ENCODE results near the gene PRPSAP1.
"Not testable (repeated sequence)": the region's sequence is repeated elsewhere in the genome, so short reads cannot be mapped to it uniquely, and the experiment has no call there.

PRPSAP1 gene

DNA sequence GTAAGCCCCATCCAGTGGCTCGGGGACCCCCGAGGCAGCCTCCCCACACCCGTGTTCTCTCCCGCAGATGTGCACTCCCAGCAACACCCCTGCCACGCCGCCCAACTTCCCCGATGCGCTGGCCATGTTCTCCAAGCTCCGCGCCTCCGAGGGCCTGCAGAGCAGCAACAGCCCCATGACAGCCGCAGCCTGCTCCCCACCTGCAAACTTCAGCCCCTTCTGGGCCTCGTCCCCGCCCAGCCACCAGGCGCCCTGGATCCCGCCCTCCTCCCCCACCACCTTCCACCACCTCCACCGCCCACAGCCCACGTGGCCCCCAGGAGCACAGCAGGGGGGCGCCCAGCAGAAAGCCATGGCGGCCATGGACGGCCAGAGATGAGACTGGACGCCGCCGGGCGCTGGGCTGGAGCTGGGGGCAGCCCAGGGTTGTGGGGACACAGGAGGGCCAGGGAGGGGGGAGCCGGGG, 83.6 kb downstream of the PRPSAP1 start:
- no peak overlapping the region for H3K27ac ChIP-seq

DNA sequence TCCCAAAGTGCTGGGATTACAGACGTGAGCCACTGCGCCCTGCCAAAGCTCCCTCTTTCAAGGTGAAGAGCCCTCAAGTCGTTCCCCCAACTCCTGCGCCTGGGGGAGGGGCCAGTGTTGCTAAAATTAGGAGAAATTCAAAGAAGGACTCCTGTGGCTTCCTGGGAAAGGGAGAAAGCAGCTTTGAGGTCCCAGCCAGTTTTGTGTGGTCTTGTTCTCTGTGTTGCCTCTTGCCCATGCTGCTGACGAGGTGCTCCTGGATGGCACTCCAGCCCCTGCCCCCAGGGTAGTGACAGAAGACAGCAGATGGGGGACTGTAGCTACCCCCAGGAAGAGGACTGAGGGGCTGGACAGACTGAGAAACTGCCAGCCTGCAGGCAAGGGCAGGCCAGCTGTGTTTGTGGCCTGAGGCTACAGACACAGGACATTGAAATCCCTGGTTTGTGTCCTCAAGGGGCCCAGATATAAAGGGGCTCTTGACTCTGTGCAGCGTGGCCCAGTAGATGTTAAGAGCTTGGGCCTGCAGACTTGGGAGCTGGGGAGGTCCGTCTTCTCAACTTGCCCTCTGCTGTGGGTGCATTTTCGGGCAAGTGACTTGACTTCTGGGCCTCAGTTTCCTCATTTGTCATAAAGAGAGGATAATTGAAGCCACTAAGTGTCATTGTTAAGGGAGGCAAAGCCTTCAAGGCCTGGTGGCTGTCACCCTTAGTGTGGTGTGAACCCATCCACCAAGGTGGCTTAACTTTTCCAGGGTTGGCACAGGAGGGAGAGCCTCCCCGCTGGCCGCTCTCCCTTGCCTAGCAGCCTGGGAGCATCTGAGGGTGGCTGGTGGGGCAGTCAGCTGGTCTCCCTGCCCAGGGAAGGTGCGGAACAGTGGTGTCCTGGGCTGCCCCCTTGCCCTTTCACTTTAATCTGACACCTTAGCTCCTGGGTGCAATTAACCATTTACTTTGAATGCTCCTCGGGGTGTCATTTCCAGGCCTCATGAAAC, 84.4 kb downstream of the PRPSAP1 start:
- peak overlapping the region; percentile 95 for H3K27ac ChIP-seq
- DNase-seq (ENCODE audit: low read depth, low spot score): no peak

More for the DNA sequence above, 83.6 kb downstream of the PRPSAP1 start:
- no peak for DNase-seq (ENCODE audit: low read depth, low spot score)

DNA sequence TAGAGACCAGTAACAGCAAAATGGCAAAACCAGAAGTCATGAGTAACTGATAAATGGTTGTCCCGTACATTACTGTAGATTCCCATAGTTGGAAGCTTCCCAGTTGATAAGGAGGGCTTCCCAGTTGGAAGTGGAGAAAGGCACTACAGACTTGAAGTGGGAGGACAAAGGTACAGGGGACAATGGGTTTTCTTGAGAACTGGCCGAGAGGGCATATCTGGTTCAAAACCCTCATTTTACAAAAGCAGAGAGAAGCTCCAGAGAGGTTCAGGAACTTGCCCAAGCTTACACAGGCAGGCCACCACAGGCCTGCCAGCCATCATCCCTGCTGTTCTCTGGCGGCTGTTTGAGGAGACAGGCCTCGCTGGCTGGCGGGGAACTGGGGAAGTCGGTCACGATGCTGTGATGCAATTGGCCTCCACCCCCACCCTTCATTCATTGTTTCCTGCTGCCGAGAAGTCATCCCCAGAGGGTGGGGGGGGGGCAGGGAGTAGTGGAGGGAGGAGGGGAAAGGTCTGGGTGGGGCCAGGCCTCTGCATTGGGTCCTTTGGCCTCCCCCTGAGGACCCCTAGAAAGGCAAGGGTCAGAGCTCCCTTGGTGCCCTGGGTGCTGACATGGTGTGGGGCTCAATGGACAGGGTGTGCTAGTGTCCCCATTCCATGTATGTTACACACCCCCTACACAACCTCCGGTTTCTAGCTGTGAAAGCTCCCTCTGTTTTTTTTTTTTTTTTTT, 85.5 kb downstream of the PRPSAP1 start:
- DNase-seq (ENCODE audit: low read depth, low spot score): peak; percentile 57
- H3K27ac ChIP-seq: peak overlapping the region; percentile 95

DNA sequence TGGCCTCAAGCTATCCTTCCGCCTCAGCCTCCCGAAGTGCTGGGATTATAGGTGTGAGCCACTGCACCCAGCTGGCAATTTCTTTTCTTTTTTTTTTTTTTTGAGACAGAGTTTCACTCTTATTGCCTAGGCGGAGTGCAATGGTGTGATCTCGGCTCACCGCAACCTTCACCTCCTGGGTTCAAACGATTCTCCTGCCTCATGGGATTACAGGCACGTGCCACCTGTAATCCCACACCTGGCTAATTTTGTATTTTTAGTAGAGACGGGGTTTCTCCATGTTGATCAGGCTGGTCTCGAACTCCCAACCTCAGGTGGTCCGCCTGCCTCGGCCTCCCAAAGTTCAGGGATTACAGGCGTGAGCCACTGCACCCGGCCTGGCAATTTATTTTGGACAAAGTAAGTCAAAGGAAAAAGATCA, 86.1 kb downstream of the PRPSAP1 start:
- not testable (repeated sequence) for DNase-seq (ENCODE audit: low read depth, low spot score)
- peak overlapping the region; percentile 95 for H3K27ac ChIP-seq

DNA sequence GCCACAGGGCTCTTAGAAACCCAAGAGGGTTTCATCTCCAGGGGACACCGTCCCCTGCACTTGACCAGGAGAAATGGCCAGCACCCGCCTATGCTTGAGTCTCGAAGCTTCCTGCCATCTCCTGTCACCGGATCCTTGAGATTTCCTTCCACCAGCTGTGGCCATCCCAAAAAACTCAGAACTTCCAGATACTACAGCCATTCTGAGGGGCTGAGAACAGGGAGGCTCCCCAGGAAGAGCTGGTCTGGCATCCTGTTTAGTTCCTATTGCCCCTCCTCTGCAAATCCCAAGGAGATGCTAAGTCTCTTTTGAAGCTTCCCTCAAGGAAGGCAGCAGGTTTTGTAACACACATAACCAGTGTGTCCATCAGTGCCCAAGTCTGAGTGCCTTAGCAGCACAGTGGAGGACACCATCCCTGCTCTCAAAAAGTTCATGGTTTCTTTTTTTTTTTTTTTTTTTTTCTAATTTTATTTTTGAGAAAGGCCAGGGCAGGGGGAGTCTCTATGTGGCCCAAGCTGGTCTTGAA, 86.6 kb downstream of the PRPSAP1 start:
- H3K27ac ChIP-seq: peak overlapping the region; percentile 95
- DNase-seq (ENCODE audit: low read depth, low spot score): no peak

DNA sequence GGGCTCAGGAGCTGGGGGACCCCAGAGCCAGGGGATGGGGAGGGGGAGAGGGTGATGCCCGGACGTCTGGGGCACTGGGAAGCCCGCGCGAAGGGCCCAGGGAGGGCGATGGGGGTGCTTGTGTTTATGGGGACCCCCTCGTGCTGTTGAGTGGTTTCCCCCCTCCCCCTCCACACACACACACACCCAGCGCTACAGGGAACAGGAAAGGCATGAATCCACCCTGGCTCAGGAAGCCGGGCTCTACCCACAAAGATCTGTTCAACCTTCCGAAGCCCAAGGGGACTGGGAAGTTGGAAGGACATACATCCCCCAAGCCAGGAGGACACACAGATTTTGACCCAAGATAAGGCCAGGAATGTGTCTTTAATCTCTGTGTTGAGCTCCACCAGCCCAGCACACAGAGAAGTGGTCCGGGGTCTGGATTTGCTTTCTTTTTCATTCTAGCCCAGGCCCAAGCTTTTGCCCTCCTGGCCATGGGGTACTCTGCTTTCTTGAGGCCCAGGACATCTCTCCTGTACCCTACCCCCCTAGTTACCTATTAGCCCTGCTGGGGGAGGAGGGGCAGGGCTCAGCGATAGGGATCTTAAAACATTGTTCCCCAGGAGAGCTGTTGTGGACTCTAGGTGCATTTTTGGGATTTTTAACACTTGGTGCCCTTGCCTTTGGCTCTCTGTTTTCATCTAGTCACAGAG, 87.3 kb downstream of the PRPSAP1 start:
- no peak for DNase-seq (ENCODE audit: low read depth, low spot score)
- peak overlapping the region; percentile 95 for H3K27ac ChIP-seq

DNA sequence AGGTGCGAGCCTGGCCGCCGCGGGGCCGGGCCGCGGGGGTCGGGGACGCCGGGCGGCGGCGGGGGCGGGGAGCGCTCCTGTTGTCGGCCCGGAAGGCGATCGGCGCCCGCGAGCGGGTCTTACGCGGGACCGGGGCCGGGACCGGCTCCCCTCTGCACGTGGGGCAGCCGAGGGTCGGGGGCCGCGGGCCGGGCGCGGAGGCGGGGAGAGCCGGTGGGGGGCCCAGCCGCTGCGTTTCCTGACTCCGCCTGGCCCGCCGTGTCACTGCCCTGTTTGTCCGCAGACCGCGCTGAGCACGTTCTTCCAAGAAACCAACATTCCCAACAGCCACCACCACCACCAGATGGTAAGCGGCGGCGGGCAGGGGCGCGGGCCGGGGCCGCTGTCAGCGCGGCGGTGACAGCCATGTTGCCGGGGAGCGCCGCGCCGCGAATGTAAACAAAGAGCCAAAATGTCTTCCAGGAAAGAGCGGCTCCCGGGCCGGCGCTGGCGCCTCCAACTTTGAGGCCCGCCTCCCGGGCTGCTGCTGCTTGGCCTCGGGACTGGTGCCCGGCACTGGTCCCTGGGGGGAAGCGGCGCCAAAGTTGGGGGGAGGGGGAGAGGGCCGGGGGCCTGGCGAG, 88.0 kb downstream of the PRPSAP1 start:
- H3K27ac ChIP-seq: peak overlapping the region; percentile 95
- no peak for DNase-seq (ENCODE audit: low read depth, low spot score)

DNA sequence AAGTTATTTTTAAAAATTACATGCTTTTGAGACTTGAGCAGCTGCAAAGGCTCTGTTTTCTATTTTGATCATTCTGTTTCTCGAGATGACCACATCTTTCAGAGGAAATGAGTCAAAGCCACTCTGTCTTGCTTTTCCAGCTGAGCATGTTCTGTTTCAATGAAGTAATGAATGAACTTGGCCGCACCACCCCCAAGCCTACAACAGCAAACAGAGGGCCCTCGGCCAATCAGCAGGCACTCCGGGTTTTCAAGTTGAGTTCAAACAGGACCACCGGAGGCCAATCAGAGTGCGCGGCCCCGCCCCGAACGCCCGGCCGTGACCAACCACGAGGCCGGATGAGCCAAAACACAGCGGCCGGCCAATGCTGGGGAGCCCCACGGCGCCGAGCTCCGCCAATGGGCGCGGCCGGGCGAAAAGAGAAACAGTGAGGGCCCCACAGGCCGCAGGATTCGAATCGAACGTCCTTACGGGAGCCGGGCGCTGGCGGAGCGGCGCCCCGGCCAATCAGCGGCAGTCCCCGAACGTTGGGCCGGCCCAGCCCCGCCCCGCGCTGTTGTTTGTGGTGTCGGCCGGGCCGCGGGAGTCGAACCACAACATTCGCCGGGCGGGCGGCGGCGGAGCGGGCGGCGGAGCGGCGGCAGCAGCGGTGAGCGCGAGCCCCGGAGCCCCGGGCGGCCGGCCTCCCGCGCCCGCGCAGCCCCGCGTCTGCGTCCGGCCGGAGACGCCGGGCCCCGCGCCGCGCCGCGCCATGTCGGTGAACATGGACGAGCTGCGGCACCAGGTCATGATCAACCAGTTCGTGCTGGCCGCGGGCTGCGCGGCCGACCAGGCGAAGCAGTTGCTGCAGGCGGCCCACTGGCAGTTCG, 88.7 kb downstream of the PRPSAP1 start, which contains the start of gene UBALD2:
Gene UBALD2 (plus strand): TSS at position 594 of the 869 bp plus-strand sequence. CDS start 158 bp downstream, at position 752.
- peak; percentile 99 for DNase-seq (ENCODE audit: low read depth, low spot score)
- peak within 1 kb of the TSS; percentile 95 for H3K27ac ChIP-seq

DNA sequence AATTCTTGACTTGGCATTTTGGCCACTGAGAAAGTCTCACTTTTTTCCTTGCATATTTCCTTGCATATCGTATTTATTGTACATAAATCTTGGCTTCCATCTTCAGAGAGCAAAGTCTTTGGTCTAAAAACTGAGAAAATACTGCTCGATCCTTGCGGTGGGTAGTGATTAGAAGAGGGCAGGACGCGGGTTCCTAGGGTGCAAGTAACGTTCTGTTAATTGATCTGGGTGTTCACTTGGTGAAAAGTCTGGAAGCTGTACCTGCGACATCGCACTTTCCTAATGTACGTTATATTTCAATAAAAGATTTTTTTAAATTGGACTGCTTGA, 89.3 kb downstream of the PRPSAP1 start:
- H3K27ac ChIP-seq: peak overlapping the region; percentile 95
- no peak for DNase-seq (ENCODE audit: low read depth, low spot score)

DNA sequence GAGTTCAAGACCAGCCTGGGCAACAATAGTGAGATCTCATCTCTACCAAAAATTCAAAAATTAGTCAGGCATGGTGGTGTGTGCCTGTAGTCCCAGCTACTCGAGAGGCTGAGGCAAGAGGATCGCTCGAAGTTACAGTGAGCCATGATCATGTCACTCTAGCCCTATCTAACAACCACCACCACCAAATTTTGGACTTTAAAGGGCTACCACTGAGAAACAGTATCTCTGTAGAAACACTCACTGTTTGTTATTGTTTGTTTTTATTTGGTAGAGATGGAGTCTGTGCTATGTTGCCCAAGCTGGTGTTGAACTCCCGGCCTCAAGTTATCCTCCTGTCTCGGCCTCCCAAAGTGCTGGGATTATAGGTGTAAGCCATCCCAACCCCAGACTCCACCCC, 89.8 kb downstream of the PRPSAP1 start:
- no peak for DNase-seq (ENCODE audit: low read depth, low spot score)
- peak overlapping the region; percentile 95 for H3K27ac ChIP-seq

DNA sequence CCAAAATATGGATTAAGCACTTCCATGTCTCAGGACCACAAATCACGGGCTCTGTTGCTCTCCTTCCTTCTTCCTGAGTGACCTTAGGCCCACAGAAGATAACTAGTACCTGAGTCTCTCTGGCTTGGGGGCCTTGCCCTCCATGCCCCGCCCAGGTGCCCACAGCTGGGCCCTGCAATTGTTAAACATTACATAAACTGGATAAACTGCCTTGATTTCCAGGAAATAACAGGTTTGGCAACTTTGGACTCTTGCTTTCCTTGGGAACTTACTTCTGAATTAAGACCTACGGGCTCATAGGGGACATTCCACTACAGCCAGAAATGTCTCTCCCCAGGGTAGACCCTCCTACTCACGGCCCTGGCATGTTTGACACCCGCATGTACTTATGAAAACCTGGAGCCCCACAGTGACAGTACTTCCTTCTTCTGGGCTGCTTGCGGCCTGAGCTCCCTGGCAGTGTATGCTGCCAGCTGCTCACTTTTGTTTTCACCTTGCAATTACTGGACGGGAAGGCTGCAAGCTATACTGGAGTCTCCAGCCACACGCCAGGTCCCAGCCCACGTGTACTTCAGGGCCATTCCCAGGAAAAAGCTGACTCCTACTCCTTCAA, 90.9 kb downstream of the PRPSAP1 start:
- DNase-seq (ENCODE audit: low read depth, low spot score): no peak

DNA sequence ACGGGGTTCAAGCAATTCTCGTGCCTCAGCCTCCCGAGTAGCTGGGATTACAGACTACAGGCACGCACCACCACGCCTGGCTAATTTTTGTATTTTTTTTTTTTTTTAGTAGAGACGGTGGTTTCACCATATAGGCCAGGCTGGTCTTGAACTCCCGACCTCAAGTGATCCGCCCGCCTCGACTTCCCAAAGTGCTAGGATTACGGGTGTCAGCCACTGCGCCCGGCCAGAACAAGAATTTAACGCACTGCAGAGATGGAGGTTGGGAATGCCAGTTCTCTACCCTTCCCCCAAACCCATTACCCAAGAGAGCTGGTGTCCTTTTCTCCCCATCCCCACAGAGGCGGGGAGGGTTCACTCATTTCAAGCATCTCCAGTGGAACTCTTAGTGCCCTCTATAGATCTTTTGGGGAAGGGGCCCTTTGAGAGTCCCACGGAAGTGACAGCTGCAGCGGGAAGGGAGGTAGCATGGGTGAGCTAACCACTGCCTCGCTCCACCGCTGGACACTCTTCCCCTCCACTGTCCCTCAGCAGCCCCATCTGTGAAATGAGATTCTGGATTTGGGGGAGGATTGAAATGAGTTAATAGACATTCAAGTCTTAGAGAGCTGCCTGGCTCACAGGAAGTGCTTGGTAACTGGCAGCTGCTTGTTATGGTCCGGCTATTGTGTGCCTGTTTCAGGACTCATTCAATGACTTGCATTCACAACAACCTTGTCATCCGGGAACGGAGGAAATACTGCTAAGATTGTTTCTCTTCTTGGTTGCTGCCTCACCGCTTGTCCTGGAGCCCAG, 92.1 kb downstream of the PRPSAP1 start:
- no peak for DNase-seq (ENCODE audit: low read depth, low spot score)
- peak overlapping the region; percentile 95 for H3K27ac ChIP-seq

More for the DNA sequence above, 90.9 kb downstream of the PRPSAP1 start:
- peak overlapping the region; percentile 95 for H3K27ac ChIP-seq

DNA sequence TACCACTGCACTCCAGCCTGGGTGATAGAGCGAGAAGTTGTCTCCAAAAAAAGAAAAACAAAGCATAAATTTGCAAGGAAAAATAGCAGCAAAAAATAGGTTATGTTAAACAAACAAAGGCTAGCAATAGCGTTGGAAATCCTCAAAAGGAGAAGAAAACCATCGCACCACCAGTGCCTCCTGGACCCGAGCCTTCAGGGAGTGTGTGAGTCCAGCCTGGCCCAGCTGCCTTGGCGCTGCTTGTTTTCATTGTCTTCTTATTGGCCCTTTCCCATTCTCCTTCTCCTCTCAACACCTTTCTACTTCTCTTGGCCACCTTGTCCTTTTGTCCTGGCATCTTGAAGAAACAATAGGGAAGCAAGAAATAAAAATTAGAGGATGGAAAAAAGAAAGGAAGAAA, 93.0 kb downstream of the PRPSAP1 start:
- no peak for DNase-seq (ENCODE audit: low read depth, low spot score)
- H3K27ac ChIP-seq: no peak overlapping the region

DNA sequence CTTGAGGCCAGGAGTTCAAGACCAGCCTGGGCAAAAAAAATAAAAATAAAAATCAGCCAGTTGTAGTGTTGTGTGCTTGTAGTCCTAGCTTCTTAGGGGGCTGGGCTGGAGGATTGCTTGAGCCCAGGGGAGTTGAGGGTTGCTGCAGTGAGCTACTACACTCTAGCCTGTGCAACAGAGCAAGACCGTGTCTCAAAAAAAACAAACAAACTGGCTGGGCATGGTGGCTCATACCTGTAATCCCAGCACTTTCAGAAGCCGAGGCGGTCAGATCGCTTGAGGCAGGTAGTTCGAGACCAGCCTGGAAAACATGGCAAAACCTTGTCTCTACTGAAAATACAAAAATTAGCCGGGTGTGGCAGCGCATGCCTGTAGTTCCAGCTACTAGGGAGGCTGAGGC, 93.5 kb downstream of the PRPSAP1 start:
- H3K27ac ChIP-seq: peak overlapping the region; percentile 46
- DNase-seq (ENCODE audit: low read depth, low spot score): no peak

Measured in epithelial cell of prostate (primary cell).